Stimulated activated effector memory CD8-positive, alpha-beta T cell treated with anti-CD3 and anti-CD28 coated beads, Interleukin-12 subunit alpha, Interleukin-12 subunit beta, amount 100 ng/mL, for 72 hours (primary cell): ENCODE results near the gene BTN2A1.
A peak's percentile ranks its signal among the peaks of the same experiment; 100 is the strongest.
"Not testable (repeated sequence)": the region's sequence is repeated elsewhere in the genome, so short reads cannot be mapped to it uniquely, and the experiment has no call there.

Experiments
- ATAC-seq: fragments of 150-1000 bp; cut with Tn5 transposase; 2 replicates; pipeline ENCODE4 v1.10.0; 2021
- DNase-seq, 2 donors: peaks; one replicate each; pipeline ENCODE4 v3.0.0; 2021 to 2022; ENCODE audit warnings: low spot score in 2 of 2
- H3K27ac Mint-ChIP-seq: one replicate; pipeline ENCODE4 v1.8.0; 2022; ENCODE audit warnings: mild to moderate bottlenecking, mixed read lengths
- H3K36me3 Mint-ChIP-seq: one replicate; pipeline ENCODE4 v1.8.0; 2022; ENCODE audit warnings: mild to moderate bottlenecking, mixed read lengths
- H3K4me1 Mint-ChIP-seq: one replicate; pipeline ENCODE4 v1.8.0; 2022; ENCODE audit warnings: mixed read lengths
- H3K4me3 Mint-ChIP-seq: one replicate; pipeline ENCODE4 v1.8.0; 2022; ENCODE audit warnings: mild to moderate bottlenecking, mixed read lengths
- H3K9me3 Mint-ChIP-seq: one replicate; pipeline ENCODE4 v1.8.0; 2022; ENCODE audit warnings: mixed read lengths

The BTN2A1 gene

GRCh38 chr6:26487466-26487865, 29.7 kb downstream of the BTN2A1 start:
- Mint-ChIP-seq H3K4me1 (peaks cover 4% of the 10 kb centered on the region), H3K9me3 (peaks cover 3% of the 10 kb centered on the region), H3K4me3 (no peak overlapping the region), H3K36me3 (no peaks in the 10 kb centered on the region), H3K27ac (no peak overlapping the region)
- DNase-seq = no peak
- ATAC-seq = no peak

- no peak overlapping the region for H3K27ac Mint-ChIP-seq
- no peak overlapping the region for H3K4me3 Mint-ChIP-seq
- H3K36me3 Mint-ChIP-seq = no peaks in the 10 kb centered on the region
Observed at GRCh38 chr6:26489996-26490964, 32.5 kb downstream of the BTN2A1 start.

GRCh38 chr6:26491604-26492003, 33.8 kb downstream of the BTN2A1 start:
- peaks cover 3% of the 10 kb centered on the region for H3K9me3 Mint-ChIP-seq
- no peak for ATAC-seq
- no peak for DNase-seq
- H3K36me3 Mint-ChIP-seq = no peaks in the 10 kb centered on the region
- H3K27ac Mint-ChIP-seq = no peak overlapping the region
- H3K4me3 Mint-ChIP-seq = no peak overlapping the region
- H3K4me1 Mint-ChIP-seq = peaks cover 4% of the 10 kb centered on the region

More at GRCh38 chr6:26489996-26490964, 32.5 kb downstream of the BTN2A1 start:
- DNase-seq (no peak), ATAC-seq (peak; percentile 77)
- Mint-ChIP-seq H3K9me3 (peaks cover 3% of the 10 kb centered on the region), H3K4me1 (peaks cover 4% of the 10 kb centered on the region)

- no peak for DNase-seq
- Mint-ChIP-seq H3K9me3 (no peaks in the 10 kb centered on the region), H3K36me3 (no peaks in the 10 kb centered on the region), H3K4me3 (no peak overlapping the region), H3K27ac (no peak overlapping the region), H3K4me1 (peaks cover 4% of the 10 kb centered on the region)
- peak; percentile 69 for ATAC-seq
Observed at GRCh38 chr6:26493258-26493657, 35.5 kb downstream of the BTN2A1 start.

- Mint-ChIP-seq H3K36me3 (no peaks in the 10 kb centered on the region), H3K4me3 (no peak overlapping the region), H3K4me1 (peaks cover 4% of the 10 kb centered on the region), H3K27ac (no peak overlapping the region), H3K9me3 (no peaks in the 10 kb centered on the region)
- no peak for ATAC-seq
- no peak for DNase-seq
Observed at GRCh38 chr6:26494117-26494516, 36.4 kb downstream of the BTN2A1 start.

- H3K4me1 Mint-ChIP-seq = peaks cover 4% of the 10 kb centered on the region
- no peak overlapping the region for H3K4me3 Mint-ChIP-seq
- no peak for ATAC-seq
- no peak overlapping the region for H3K27ac Mint-ChIP-seq
- no peaks in the 10 kb centered on the region for H3K9me3 Mint-ChIP-seq
- H3K36me3 Mint-ChIP-seq = no peaks in the 10 kb centered on the region
- no peak for DNase-seq
Observed at GRCh38 chr6:26495281-26495680, 37.5 kb downstream of the BTN2A1 start.

GRCh38 chr6:26497610-26498009, 39.9 kb downstream of the BTN2A1 start:
- Mint-ChIP-seq H3K4me1 (peaks cover 13% of the 10 kb centered on the region), H3K4me3 (no peak overlapping the region), H3K27ac (no peak overlapping the region), H3K36me3 (no peaks in the 10 kb centered on the region), H3K9me3 (no peaks in the 10 kb centered on the region)
- DNase-seq (no peak), ATAC-seq (no peak)

- peak within 1 kb of the TSS; percentile 73 for H3K4me3 Mint-ChIP-seq
- H3K27ac Mint-ChIP-seq = no peak within 1 kb of the TSS
- no peaks in the 10 kb centered on the region for H3K36me3 Mint-ChIP-seq
- ATAC-seq (no peak), DNase-seq (no peak)
- peaks cover 13% of the 10 kb centered on the region for H3K4me1 Mint-ChIP-seq
- H3K9me3 Mint-ChIP-seq = no peaks in the 10 kb centered on the region
Observed at GRCh38 chr6:26500102-26500501, 42.3 kb downstream of the BTN2A1 start, which contains the start of gene BTN1A1. TSS of gene BTN1A1 (plus strand) at chr6:26500303. CDS start at chr6:26501287, 984 bp downstream.

GRCh38 chr6:26501482-26501986, 43.8 kb downstream of the BTN2A1 start:
- H3K4me1 Mint-ChIP-seq = peaks cover 13% of the 10 kb centered on the region
- H3K36me3 Mint-ChIP-seq = no peaks in the 10 kb centered on the region
- DNase-seq (peak; percentile 8 to 54), ATAC-seq (peak; percentile 80)
- H3K4me3 Mint-ChIP-seq = peak overlapping the region; percentile 73
- no peaks in the 10 kb centered on the region for H3K9me3 Mint-ChIP-seq
- H3K27ac Mint-ChIP-seq = peak overlapping the region; percentile 48

- Mint-ChIP-seq H3K9me3 (no peaks in the 10 kb centered on the region), H3K4me3 (peak overlapping the region; percentile 73), H3K36me3 (no peaks in the 10 kb centered on the region), H3K4me1 (peaks cover 13% of the 10 kb centered on the region), H3K27ac (peak overlapping the region; percentile 48)
- peak; percentile 32 for ATAC-seq
- DNase-seq = no peak
Observed at GRCh38 chr6:26502165-26502564, 44.4 kb downstream of the BTN2A1 start.

- no peak overlapping the region for H3K4me3 Mint-ChIP-seq
- DNase-seq (no peak), ATAC-seq (no peak)
- H3K36me3 Mint-ChIP-seq = no peaks in the 10 kb centered on the region
- H3K9me3 Mint-ChIP-seq = no peaks in the 10 kb centered on the region
- peaks cover 13% of the 10 kb centered on the region for H3K4me1 Mint-ChIP-seq
- no peak overlapping the region for H3K27ac Mint-ChIP-seq
Observed at GRCh38 chr6:26502626-26503025, 44.9 kb downstream of the BTN2A1 start.

- Mint-ChIP-seq H3K4me3 (no peak overlapping the region), H3K4me1 (no peaks in the 10 kb centered on the region), H3K27ac (no peak overlapping the region), H3K36me3 (no peaks in the 10 kb centered on the region), H3K9me3 (no peaks in the 10 kb centered on the region)
- no peak for ATAC-seq
- no peak for DNase-seq
Observed at GRCh38 chr6:26507658-26508057, 49.9 kb downstream of the BTN2A1 start.

GRCh38 chr6:26511033-26511432, 53.3 kb downstream of the BTN2A1 start:
- not testable (repeated sequence) for ATAC-seq, H3K9me3 Mint-ChIP-seq, H3K4me1 Mint-ChIP-seq, DNase-seq, H3K36me3 Mint-ChIP-seq, H3K4me3 Mint-ChIP-seq, H3K27ac Mint-ChIP-seq

GRCh38 chr6:26514984-26515383, 57.2 kb downstream of the BTN2A1 start:
- ATAC-seq (no peak), DNase-seq (no peak)
- Mint-ChIP-seq H3K4me3 (no peak overlapping the region), H3K9me3 (no peaks in the 10 kb centered on the region), H3K27ac (no peak overlapping the region), H3K4me1 (peaks cover 6% of the 10 kb centered on the region), H3K36me3 (no peaks in the 10 kb centered on the region)

GRCh38 chr6:26516481-26517427, 59.0 kb downstream of the BTN2A1 start:
- no peaks in the 10 kb centered on the region for H3K9me3 Mint-ChIP-seq
- no peak for DNase-seq
- no peak overlapping the region for H3K4me3 Mint-ChIP-seq
- H3K27ac Mint-ChIP-seq = peak overlapping the region; percentile 27
- peaks cover 22% of the 10 kb centered on the region for H3K4me1 Mint-ChIP-seq
- H3K36me3 Mint-ChIP-seq = peaks cover 17% of the 10 kb centered on the region
- no peak for ATAC-seq
